Stimulated activated CD4-positive, alpha-beta T cell treated with anti-CD3 and anti-CD28 coated beads, Interleukin-1b, Interleukin-23, amount 100 ng/mL, for 4 hours (primary cell): Measurements from ENCODE around the gene FAM135A.

ENCODE experiments used
- DNase-seq, 2 donors: peaks; one replicate each; pipeline ENCODE4 v3.0.0-alpha.2; 2020; ENCODE audit warnings: low read depth in 2 of 2

The FAM135A gene

DNA sequence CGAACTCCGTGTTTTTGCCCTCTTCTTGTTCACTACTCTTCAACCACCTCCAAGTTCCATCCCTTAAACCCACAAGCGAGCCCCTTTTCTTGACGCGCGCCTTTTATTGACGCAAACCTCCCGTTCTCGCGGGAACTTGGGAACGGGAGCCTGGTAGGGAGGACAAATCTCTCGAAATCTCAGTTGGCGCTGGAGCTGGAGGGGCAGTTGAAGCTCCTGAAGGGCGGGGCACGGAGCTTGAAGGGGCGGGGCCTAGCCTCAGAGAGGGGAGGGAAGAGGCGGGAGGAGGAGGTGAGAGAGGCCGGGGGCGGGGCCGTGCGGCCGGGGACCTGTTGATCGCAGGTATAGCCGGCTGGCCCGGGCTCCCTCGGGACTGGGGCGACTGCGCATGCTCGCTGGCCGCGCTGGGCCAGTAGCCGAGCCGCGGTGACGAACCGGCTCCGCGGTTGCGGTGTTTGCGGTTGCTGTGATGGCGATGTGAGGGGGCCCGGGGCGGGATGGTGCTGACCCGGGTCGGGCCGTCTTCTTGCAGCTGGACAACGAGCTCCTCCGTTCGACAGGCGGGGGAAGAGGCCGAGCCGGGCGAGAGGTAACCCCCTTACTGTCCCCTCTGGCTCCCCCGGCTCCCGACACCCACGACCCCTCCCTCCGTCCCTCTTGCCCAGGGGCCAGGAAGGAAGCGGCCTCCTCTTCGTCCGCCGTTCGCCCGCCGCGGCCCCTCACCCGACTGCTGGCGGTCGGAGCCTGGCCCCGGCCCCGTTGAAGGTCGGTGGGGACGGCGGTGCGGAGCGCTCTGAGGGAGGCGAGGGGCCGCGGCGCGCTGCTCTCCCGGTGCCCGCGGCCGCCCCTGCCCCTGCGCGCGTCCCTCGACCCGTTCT lies at the start of gene FAM135A:
TSS of gene FAM135A (plus strand) at position 395 of the 878 bp plus-strand sequence. CDS start 14,835 bp downstream, outside the sequence.
- peak; percentile 93 for DNase-seq

DNA sequence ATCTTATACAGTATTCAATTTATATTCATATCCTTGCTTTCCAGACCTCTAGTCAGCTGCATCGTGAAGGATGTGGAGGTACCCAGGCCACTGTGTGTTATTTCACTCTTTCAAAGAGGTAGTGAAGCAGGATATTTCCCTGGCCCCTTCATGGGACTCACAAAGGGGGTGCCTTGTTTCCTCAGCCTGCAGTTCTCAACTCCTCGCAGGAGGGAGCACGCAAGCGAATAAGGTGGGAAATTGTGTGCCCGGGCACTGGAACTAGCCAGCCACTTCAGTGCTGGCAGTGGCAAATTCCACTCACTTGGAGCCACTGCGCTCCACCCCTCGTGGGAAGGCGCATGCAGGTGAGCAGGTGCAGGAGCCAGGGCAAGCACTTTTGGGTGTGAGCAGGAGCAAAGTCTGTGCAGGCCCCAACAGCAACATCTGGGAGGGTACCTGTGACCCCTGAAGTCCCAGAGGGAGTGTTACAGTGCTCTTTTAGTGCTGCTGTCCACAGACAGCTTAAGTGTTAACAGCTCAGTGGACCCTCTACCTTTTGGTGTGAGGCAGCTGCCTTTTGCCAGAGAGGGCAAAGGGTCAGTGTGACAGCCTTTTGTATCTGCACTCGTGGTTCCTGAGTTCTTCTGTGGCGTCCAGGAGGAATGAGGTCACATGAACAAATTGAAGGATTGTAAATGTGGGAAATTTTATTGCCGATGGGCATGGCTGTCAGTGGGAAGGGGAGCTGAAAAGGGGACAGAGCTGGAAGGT lies 49.4 kb upstream of the FAM135A start:
- no peak for DNase-seq

DNA sequence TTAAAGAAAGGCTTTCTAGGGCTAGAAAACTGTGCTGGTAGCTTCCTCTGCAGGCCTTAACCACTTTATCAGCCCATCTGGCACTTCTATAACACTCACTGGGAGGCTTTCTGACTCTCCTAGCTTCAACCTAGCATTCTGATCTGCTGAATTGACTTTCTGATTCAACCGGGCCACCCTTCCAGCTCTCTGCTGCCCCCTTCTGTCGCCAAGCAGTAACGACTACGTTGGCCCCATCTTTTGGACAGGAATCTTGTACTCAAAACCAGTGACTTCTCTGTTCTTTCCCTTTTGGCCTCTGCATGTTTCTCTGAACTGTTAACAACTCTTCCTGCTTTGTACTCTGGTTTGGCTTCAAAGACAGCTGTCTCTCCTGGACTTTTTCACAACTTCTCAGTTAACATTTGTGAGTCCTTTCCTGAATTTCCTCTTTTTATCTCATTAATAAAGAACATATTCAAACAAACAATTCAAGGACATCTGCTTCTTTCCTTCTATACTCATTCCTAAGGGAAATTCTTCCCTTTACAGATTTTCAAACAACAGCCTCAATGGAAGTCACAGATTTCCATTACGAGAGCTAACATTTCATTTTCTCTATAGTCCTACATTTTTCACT lies 43.9 kb upstream of the FAM135A start:
- DNase-seq = peak; percentile 48 to 56

DNA sequence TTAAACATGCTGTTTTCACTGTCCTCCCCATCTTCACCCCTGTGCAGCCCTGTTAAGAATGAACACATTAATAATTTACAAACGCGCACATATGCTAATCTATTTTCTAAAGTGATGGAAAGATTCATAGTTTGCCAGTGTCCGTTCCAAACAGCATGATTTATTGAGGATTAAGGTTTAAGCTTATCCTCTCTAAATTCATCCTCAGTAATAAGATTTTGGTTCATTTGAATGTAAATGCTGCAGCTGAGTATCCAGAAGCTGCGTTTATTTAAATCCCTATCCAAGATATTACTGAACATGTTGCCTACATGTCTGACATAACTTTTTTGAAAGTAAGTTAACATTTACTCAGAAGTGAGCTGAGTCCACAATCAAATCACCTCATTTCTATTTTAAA lies 42.8 kb upstream of the FAM135A start:
- no peak for DNase-seq

DNA sequence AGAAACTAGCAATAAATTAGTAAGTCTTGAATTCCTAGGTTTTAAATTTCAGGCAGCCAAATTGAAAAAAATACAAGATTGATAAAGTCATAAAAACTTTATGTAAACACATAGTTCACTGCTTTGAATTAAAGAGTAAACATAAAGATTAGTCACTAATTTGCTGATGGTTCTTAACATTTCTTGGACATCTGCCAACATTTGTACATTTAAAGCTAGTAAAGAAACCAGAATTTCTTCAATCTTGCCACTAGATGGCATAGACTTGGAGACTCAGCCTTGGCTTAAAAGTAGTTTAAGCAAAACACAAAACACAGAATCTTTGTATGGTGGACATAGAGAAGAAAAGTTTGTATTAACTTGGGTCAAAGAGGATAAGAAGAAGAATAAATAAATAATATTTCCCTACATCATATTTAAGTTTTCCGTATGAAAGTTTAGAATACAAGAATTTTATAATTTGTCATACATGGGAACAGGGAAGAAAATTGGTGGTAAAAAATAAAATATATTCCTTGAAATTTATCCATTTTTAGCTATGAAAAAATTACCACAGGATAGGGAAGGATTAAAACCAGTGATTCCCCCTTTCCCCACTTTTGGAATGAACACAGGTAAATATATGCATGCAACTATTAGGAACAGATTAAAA lies 41.7 kb upstream of the FAM135A start:
- no peak for DNase-seq

DNA sequence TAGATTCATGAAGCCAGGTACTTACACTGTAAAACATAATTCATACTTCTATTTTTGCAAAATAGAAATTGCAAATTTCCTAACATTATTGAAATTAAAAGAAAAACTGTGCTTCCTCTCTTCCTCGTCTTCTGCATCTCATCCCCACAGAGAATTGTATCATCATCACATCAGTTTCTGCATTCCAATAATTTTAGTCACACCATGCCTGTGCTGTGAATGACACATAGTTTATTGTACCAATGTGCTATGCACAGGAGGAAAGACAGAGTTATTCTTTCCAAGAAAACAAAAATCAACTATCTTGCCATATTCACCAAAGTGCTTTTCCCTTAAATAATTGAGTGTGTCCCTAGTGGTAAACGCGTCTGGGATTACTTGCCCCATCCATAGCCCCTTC lies 38.1 kb upstream of the FAM135A start:
- DNase-seq = no peak

DNA sequence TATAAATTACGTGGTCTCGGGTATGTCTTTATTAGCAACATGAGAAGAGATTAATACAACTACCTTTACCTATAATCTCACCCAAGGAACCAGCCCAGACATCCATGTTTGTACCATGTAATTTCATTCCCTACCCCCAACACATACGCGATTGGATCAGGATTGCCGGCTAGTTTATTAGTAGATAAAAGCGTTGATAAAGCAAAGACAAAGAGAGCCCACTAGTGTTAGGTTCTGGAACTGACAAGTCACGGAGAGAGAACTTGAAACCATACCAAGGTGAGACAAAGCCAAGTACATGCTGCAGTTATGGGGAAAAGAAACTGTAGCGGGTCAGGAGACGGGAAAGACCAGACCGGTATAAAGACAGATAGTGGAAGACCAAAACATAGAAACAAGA lies 37.4 kb upstream of the FAM135A start:
- DNase-seq = no peak

DNA sequence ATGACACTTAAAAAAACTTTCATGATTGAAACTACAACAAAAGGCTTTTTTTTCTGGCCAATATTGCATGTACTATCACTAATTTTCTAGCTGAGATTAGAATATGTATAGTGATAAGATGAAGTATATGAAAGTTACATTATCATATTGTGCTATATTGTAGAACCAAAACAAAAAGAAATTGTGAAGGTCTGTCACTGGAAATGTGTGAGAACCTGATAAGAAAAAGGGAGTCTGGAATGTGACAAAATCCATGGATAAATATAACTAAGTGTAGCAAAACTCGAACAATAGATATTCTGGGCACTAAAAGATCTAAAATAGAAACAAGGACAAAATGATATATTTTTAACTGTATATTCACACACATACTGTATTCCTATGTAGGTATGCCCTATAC lies 36.7 kb upstream of the FAM135A start:
- DNase-seq = no peak

DNA sequence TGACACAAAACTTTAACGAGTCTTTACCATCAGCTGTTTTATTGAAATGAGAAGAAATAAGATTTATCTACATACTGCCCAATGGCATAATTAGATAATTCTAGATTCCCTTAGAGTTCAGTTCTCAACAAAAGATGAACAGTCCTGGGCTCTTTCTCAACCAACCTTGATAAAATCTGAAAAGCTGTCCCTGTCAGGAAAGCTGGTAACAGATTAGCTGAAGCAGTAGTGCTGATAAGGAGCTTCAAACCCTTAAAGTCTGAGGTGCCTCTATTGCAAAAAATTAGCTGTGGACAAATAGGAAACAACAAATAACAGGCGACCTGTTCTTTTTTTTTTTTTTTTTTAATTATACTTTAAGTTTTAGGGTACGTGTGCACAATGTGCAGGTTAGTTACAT lies 35.9 kb upstream of the FAM135A start:
- DNase-seq = no peak

DNA sequence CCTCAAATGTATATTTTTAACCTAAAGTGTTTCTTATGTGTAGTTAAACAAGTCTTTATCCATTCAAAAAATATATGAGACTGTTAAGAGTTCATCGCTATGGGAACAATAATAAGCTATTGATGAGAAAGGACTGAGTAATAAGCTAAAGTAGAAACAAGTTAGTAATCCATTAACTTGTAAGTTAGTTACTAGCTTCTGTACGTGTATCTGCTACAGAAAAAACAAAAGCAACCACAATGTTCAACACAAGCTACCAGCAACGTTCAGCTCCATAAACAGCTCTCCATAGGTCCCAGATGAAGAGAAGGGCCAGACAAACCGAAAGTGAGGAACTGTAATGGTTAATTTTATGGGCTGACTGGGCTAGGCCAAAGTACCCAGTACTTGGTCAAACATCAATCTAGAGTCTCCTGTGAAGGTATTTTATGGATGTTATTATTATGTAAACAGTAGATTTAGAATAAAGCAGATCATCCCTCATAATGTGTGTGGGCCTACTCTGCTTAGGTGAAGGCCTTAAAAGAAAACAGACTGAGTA lies 33.8 kb upstream of the FAM135A start:
- no peak for DNase-seq

DNA sequence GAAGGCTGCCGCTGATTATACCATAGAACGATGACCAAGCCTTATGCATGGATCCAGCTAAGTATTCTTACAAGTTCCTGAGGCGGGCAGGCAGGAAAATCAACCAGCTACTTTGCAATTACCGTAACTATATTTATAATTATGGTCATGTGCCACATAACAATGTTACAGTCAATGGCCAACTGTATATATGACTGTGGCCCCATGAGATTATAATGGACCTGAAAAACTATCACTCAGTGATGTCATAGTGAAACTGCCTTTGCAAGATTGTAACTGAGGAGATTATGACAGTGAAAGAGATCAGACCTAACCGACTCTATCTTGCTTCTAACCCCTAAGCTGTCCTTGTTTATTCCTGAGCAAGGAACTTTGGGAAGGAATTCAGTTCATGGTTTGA lies 33.1 kb upstream of the FAM135A start:
- DNase-seq = no peak

DNA sequence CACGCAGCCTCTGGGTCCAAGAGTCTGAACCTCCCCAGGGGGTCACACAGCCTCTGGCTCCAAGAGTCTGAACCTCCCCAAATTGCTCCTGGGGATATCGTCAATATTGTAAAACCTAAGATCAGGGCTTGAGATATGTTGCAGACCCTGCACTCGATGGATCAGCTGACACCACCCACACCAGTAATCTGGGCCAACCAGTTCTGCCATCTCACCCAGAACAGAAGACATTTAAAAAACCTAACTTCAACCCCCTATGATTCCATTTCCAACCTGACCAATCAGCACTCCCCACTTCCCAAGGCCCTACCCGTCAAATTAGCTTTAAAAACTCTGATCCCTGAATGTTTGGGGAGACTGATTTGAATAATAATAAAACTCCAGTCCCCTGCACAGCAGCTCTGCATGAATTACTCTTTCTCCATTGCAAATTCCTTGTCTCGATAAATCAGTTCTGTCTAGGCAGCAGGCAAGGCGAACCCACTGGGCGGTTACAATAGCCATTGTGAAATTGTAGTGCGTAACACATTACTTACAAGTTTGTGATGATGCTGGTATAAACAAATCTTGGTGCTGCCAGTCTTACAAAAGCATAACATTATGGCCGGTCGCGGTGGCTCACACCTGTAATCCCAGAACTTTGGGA lies 32.4 kb upstream of the FAM135A start:
- no peak for DNase-seq

DNA sequence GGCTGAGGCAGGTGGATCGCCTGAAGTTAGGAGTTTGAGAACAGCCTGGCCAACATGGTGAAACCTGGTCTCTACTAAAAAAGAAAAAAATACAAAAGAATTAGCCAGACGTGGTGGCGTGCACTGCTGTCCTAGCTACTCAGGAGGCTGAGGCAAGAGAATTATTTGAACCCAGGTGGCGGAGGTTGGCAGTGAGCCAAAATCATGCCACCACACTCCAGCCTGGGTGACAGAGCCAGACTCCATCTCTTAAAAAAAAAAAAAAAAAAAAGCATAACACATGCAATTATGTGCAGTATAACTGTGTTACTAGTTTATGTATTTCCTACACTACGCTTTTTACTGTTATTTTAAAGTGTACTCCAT lies 31.9 kb upstream of the FAM135A start:
- DNase-seq = no peak

DNA sequence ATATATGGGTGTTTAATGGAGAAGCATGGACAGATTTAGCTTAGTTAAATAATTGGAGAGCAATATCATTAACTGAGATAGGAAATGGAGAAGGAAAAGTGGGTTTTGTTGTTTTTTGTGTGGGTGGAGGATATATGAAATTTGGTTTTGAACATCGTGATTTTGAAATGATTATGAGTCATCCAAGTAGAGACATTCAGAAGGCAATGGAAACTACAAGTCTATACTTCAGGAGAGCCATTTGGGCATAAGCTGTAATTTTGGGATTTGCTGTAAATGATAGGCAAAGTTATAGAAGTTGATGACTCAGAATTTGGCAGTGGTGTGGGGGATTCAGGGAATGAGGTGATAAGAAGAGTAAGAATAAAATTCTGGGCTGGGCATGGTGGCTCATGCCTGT lies 27.4 kb upstream of the FAM135A start:
- no peak for DNase-seq

DNA sequence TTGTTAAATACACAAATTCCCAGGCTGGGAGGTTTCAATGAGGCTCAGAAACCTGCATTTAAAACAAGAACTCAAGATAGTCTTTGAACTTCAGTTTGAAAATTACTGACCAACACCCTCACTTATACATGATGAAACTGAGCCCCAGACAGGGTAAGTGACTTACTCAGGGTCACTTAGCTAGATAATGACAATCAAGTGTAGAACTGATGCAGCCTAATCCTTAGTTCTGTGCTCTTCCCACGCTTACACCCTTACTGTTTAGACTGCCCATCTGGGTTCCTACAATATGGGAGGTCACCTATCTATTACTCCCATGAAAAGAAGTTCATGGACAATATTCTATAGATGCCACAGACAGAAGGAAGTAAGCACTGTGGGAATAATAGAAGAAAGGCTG lies 24.5 kb upstream of the FAM135A start:
- no peak for DNase-seq

DNA sequence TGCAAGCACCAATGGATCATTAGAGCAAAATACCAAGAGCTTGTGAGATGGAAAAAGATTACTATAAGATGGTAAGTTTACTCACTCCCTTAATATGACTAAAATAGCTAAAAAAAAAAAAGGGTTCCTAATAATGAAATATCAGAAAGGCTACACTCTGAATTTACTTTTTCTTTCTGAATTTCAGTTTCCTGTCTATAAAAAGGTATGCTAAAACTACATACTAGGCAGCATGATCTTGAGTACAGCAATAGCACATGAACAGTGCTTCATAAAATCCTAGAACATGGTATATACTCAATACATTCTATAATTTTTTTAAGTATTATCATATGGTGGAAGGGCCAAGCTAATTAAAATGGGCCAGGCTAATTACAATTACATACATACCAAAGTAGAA lies 24.0 kb upstream of the FAM135A start:
- no peak for DNase-seq

DNA sequence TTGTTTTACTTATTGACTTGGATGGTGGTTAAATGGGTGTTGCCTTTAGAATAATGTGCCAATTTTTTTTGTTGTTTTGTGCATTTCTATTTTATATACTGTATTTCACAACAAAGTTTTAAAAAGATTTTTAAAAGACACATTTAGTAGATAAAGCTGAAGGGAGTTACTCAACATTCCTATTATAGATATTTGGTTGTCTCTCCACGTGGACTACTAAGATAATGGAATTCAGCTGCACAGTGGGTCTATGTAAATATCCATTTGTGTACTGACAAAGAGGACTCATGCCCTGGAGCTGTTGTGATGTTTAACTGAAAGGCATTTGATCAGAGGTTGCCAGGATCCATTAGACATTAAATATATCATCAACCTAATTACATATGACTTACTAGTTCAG lies 23.2 kb upstream of the FAM135A start:
- DNase-seq = no peak

DNA sequence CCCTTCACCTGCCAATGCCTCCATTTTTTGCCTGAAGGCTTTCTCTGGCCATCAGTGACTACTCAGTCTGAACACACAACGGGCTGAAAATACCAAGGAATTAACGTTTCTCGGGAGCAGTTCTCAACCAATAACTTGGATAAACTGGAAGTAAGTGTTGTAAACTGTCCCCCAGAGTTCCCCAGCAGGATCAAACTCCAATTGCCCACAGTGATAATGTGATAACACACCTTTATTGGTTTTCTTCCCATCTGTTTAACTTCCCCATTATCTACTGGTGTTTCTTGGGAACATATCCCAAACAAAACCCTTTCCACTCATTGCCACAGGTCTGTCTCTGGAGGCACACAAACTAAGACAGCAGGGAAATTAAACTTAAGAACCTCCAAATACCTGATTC lies 21.8 kb upstream of the FAM135A start:
- no peak for DNase-seq

DNA sequence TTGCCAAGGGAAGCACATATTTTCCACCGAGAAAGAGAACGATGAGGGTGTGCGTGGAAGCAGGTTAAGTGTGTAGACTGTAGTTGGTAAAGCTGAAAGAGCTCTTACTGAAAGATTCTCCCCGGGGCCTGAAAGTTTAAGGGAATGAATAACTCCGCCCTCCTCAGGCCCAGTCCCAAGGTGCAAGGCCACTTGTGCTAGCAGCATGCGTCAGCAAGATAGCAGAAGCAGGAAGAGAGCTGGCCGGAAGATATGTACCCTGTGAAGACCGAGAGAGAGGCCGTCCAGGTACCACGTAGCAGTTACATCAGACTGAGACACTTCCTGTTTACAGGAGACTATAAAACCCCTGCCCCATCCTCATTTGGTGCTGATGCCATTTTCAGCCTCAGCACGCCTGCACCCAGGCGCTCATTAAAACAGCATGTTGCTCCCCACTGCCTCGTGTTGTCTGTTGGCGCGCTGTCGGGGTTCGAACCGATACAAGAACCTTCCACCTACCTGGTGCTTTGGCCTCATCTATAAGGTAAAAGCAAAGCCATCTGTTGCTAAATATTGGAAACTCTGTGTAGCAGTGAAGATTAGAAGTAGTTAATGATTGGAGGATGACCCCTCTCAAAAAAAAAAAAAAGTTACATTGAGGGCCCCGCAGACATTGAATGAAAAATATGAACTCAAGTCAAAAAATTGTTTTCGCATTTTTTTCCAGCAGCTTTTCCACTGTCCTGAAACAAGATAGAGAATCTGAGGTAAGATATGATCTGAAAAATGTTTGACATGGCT lies 18.6 kb upstream of the FAM135A start:
- no peak for DNase-seq

DNA sequence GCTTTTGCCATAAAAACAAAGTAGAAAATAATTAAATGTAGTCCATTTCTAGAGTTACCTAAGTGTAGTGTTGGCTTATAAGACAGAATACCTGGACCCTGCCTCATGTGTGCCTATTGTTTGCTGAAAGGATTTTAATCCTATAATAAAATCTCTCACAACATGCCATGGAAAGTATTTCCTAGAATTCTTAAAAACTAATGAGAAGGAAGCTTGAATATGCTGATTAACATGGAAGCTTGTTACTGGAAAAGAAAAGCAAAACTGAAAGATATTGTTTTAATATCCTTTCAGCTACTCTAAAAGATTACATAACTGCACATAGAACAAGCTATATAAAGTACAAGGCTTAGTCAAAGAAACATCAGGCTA lies 18.0 kb upstream of the FAM135A start:
- DNase-seq = no peak

DNA sequence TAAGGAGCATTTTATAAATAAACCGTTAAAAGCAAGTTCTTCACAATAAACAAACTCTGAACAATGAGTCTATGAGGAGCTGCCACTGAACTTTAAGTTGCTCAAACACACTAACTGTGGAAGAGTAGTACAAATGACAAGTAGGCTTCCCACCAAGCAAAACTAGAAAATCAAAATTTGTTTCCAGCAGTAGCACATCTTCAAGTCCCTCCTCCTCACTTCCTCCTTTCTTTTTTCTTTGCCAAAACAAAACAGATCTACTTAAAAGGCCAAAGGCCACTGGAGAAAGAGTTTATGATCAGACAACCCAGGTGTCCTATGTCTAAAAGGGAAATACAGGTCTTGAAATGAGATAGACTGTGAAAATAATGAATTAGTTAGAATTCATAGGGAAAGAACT lies 17.1 kb upstream of the FAM135A start:
- no peak for DNase-seq
